GM23338 (cell line): ENCODE results near the gene EFCAB9. TPM values are rescaled to one million over a fixed set of nuclear protein-coding genes. Genes with fewer than 3 reads are reported as not detected.

Source experiments
- ATAC-seq: fragments of 200-7000 bp; cut with Tn5 transposase; 3 replicates; pipeline ENCODE4 v1.9.1; 2020
- DNase-seq: peaks from one replicate; pipeline ENCODE4 v3.0.0-alpha.2; 2015; ENCODE audit warnings: low spot score
- H2AFZ ChIP-seq: fragments of 200-600 bp; sonication (generic); 2 replicates; pipeline ENCODE4 v1.8.0; 2016; ENCODE audit warnings: antibody characterized with exemption, mild to moderate bottlenecking, moderate library complexity
- H3F3A ChIP-seq: fragments of 200-600 bp; sonication (generic); replicated peaks from 2 replicates; pipeline ENCODE4 v1.8.0; 2017; ENCODE audit warnings: antibody characterized with exemption, mixed run types, low read depth
- H3K27ac ChIP-seq: fragments of 200-600 bp; sonication (generic); 2 replicates; pipeline ENCODE4 v1.6.1; 2016; ENCODE audit warnings: low read depth
- H3K27me3 ChIP-seq: fragments of 200-600 bp; sonication (generic); 2 replicates; pipeline ENCODE4 v1.8.0; 2016; ENCODE audit warnings: mild to moderate bottlenecking, mixed run types, moderate library complexity; ENCODE audit not compliant: insufficient read depth
- H3K36me3 ChIP-seq: fragments of 200-600 bp; sonication (generic); 2 replicates; pipeline ENCODE4 v1.8.0; 2016; ENCODE audit warnings: mild to moderate bottlenecking; ENCODE audit not compliant: insufficient read depth
- H3K4me1 ChIP-seq: fragments of 200-600 bp; sonication (generic); 2 replicates; pipeline ENCODE4 v1.8.0; 2016; ENCODE audit warnings: mild to moderate bottlenecking, moderate library complexity; ENCODE audit not compliant: insufficient read depth
- H3K4me2 ChIP-seq: fragments of 200-600 bp; sonication (generic); 2 replicates; pipeline ENCODE4 v1.7.1; 2017; ENCODE audit warnings: mixed run types
- H3K4me3 ChIP-seq: fragments of 200-600 bp; sonication (generic); 2 replicates; pipeline ENCODE4 v1.6.1; 2016; ENCODE audit warnings: mixed run types
- H3K79me2 ChIP-seq: fragments of 200-600 bp; sonication (generic); replicated peaks from 2 replicates; pipeline ENCODE4 v1.8.0; 2017; ENCODE audit warnings: mild to moderate bottlenecking; ENCODE audit not compliant: insufficient read depth
- H3K9me2 ChIP-seq: fragments of 200-600 bp; sonication (generic); 2 replicates; pipeline ENCODE4 v1.8.0; 2017; ENCODE audit not compliant: insufficient read depth
- H4K20me1 ChIP-seq: fragments of 200-600 bp; sonication (generic); replicated peaks from 2 replicates; pipeline ENCODE4 v1.8.0; 2017; ENCODE audit warnings: mild to moderate bottlenecking; ENCODE audit not compliant: insufficient read depth
- H3K27ac Mint-ChIP-seq: 2 replicates; pipeline ENCODE4 v1.8.0; 2020; ENCODE audit warnings: inconsistent platforms, mild to moderate bottlenecking, moderate library complexity, mixed read lengths
- H3K27me3 Mint-ChIP-seq: 3 replicates; pipeline ENCODE4 v1.8.0; 2022; ENCODE audit warnings: low read depth, mild to moderate bottlenecking, moderate library complexity, mixed read lengths, inconsistent platforms; ENCODE audit not compliant: insufficient read depth, poor library complexity
- H3K36me3 Mint-ChIP-seq: 3 replicates; pipeline ENCODE4 v1.8.0; 2021; ENCODE audit warnings: low read depth, mild to moderate bottlenecking, inconsistent platforms, moderate library complexity, mixed read lengths
- H3K4me1 Mint-ChIP-seq: 3 replicates; pipeline ENCODE4 v1.8.0; 2020; ENCODE audit warnings: mild to moderate bottlenecking, inconsistent platforms, mixed read lengths
- H3K4me3 Mint-ChIP-seq: 3 replicates; pipeline ENCODE4 v1.8.0; 2021; ENCODE audit warnings: moderate library complexity, mild to moderate bottlenecking, inconsistent platforms, mixed read lengths
- H3K9me3 Mint-ChIP-seq: 3 replicates; pipeline ENCODE4 v1.8.0; 2020; ENCODE audit warnings: moderate library complexity, mild to moderate bottlenecking, inconsistent platforms, mixed read lengths
- CREB1 ChIP-seq: fragments of 250-450 bp; sonication (Bioruptor Pico); IDR thresholded peaks from 2 replicates; pipeline ENCODE4 v1.5.0; 2020; ENCODE audit warnings: low read depth, mild to moderate bottlenecking, moderate library complexity
- CTCF ChIP-seq, 2 experiments: fragments of 200-600 bp in 1 of 2; sonication (generic) in 1 of 2; conservative IDR thresholded peaks; 2 replicates each; pipeline versions ENCODE4 v1.5.1 to v1.6.1; 2016 to 2017; ENCODE audit warnings: antibody characterized with exemption in 2 of 2, low read depth in 2 of 2, mild to moderate bottlenecking in 2 of 2, moderate library complexity in 1 of 2
- ETS1 ChIP-seq: IDR thresholded peaks from 2 replicates; pipeline ENCODE4 v1.6.1; 2016; ENCODE audit warnings: antibody characterized with exemption
- EZH2 ChIP-seq: fragments of 200-600 bp; sonication (generic); IDR thresholded peaks from one replicate; pipeline ENCODE4 v1.8.0; 2017; ENCODE audit warnings: antibody characterized with exemption, mild to moderate bottlenecking, low read depth; ENCODE audit not compliant: unreplicated experiment
- EZH2phosphoT487 ChIP-seq: fragments of 200-600 bp; sonication (generic); IDR thresholded peaks from one replicate; pipeline ENCODE4 v1.8.1; 2018; ENCODE audit warnings: antibody characterized with exemption; ENCODE audit not compliant: unreplicated experiment
- JUNB ChIP-seq: IDR thresholded peaks from one replicate; pipeline ENCODE4 v1.6.1; 2016; ENCODE audit warnings: antibody characterized with exemption; ENCODE audit not compliant: unreplicated experiment
- NANOG ChIP-seq: IDR thresholded peaks from 2 replicates; pipeline ENCODE4 v1.6.1; 2016; ENCODE audit warnings: antibody characterized with exemption, borderline replicate concordance
- POLR2AphosphoS5 ChIP-seq: IDR thresholded peaks from 2 replicates; pipeline ENCODE4 v1.6.1; 2016; ENCODE audit warnings: antibody characterized with exemption, low read depth
- STAT1 ChIP-seq: IDR thresholded peaks from one replicate; pipeline ENCODE4 v1.6.1; 2016; ENCODE audit warnings: antibody characterized with exemption; ENCODE audit not compliant: unreplicated experiment
- ZNF114 ChIP-seq: fragments of 250-450 bp; sonication (Bioruptor Pico); IDR thresholded peaks from 2 replicates; pipeline ENCODE4 v1.5.0; 2020; ENCODE audit warnings: mild to moderate bottlenecking, moderate library complexity
- ZNF331 ChIP-seq: fragments of 250-450 bp; sonication (Bioruptor Pico); IDR thresholded peaks from 2 replicates; pipeline ENCODE4 v1.5.0; 2020; ENCODE audit warnings: low read depth, mild to moderate bottlenecking, moderate library complexity
- ZNF462 ChIP-seq: fragments of 250-450 bp; sonication (Bioruptor Pico); IDR thresholded peaks from 2 replicates; pipeline ENCODE4 v1.5.0; 2020; ENCODE audit warnings: mild to moderate bottlenecking, moderate library complexity
- polyA plus RNA-seq: library from polyadenylated mRNA; unstranded; fragments of >200 nt; fragmentation: Nextera tagmentation; extraction: Ambion mirVana; gene quantifications from 2 replicates; pipeline ENCODE4 v1.2.1, GENCODE V29; 2016
- total RNA-seq: library from RNA; depleted of rRNA; stranded (reverse); fragments of >200 nt; shearing (Covaris generic); gene quantifications from 2 replicates; pipeline ENCODE4 v1.2.3, GENCODE V29; 2014
- TF ChIP-seq, protein P1 (sequence below): IDR thresholded peaks from one replicate; pipeline ENCODE4 v1.6.1; 2018; ENCODE audit warnings: antibody characterized with exemption; ENCODE audit not compliant: unreplicated experiment

Gene EFCAB9
- total and polyA plus RNA-seq, 2 experiments from 2014 or later: not detected

- Mint-ChIP-seq H3K9me3 (no peaks in the 10 kb centered on the region), H3K4me1 (peaks cover 5% of the 10 kb centered on the region; the same call in 2 of the 3 replicates)
- H4K20me1 ChIP-seq: no peaks in the 10 kb centered on the region; the same call in none of the 2 replicates
Measured at GRCh38 chr5:172165465-172165864, 28.5 kb upstream of the EFCAB9 start.

More at GRCh38 chr5:172165465-172165864, 28.5 kb upstream of the EFCAB9 start:
- H3K4me3 Mint-ChIP-seq: no peak overlapping the region
- no peak overlapping the region for H3K4me3 ChIP-seq
- peaks cover 16% of the 10 kb centered on the region; the same call in 1 of the 2 replicates for H3K79me2 ChIP-seq
- no peaks in the 10 kb centered on the region for H3K36me3 ChIP-seq
- no peak overlapping the region for H2AFZ ChIP-seq
- no peak overlapping the region for H3K4me2 ChIP-seq
- ATAC-seq: no peak
- no peak overlapping the region for H3K27ac Mint-ChIP-seq
- H3K27me3 Mint-ChIP-seq: peaks cover 2% of the 10 kb centered on the region
- H3K4me1 ChIP-seq: no peaks in the 10 kb centered on the region
- H3F3A ChIP-seq: peaks cover 3% of the 10 kb centered on the region; the same call in 1 of the 2 replicates
- TF ChIP-seq CREB1 (no peak), ETS1 (no peak), JUNB (no peak), ZNF331 (CRISPR knock-in tag) (no peak), EZH2 (no peak), ZNF462 (CRISPR knock-in tag) (no peak), EZH2phosphoT487 (no peak), ZNF114 (CRISPR knock-in tag) (no peak), NANOG (no peak), POLR2AphosphoS5 (no peak), STAT1 (no peak), CTCF (conservative IDR thresholded peaks at IDR 0.05; ENCODE audit: low read depth in 2 of 2) (no peak)
- TF ChIP-seq, protein P1, sequence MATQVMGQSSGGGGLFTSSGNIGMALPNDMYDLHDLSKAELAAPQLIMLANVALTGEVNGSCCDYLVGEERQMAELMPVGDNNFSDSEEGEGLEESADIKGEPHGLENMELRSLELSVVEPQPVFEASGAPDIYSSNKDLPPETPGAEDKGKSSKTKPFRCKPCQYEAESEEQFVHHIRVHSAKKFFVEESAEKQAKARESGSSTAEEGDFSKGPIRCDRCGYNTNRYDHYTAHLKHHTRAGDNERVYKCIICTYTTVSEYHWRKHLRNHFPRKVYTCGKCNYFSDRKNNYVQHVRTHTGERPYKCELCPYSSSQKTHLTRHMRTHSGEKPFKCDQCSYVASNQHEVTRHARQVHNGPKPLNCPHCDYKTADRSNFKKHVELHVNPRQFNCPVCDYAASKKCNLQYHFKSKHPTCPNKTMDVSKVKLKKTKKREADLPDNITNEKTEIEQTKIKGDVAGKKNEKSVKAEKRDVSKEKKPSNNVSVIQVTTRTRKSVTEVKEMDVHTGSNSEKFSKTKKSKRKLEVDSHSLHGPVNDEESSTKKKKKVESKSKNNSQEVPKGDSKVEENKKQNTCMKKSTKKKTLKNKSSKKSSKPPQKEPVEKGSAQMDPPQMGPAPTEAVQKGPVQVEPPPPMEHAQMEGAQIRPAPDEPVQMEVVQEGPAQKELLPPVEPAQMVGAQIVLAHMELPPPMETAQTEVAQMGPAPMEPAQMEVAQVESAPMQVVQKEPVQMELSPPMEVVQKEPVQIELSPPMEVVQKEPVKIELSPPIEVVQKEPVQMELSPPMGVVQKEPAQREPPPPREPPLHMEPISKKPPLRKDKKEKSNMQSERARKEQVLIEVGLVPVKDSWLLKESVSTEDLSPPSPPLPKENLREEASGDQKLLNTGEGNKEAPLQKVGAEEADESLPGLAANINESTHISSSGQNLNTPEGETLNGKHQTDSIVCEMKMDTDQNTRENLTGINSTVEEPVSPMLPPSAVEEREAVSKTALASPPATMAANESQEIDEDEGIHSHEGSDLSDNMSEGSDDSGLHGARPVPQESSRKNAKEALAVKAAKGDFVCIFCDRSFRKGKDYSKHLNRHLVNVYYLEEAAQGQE: no peak
- H3K36me3 Mint-ChIP-seq: no peaks in the 10 kb centered on the region; the same call in 2 of the 3 replicates
- no peak overlapping the region for H3K27ac ChIP-seq
- no peaks in the 10 kb centered on the region for H3K9me2 ChIP-seq
- no peak for DNase-seq
- H3K27me3 ChIP-seq: no peaks in the 10 kb centered on the region
